CD4-positive, alpha-beta T cell treated with Interleukin-17A for 1 hour (primary cell): ENCODE data around the gene PREP.

Experiments
- DNase-seq: peaks from one replicate; pipeline ENCODE4 v3.0.0-alpha.2; 2020

PREP gene

DNA sequence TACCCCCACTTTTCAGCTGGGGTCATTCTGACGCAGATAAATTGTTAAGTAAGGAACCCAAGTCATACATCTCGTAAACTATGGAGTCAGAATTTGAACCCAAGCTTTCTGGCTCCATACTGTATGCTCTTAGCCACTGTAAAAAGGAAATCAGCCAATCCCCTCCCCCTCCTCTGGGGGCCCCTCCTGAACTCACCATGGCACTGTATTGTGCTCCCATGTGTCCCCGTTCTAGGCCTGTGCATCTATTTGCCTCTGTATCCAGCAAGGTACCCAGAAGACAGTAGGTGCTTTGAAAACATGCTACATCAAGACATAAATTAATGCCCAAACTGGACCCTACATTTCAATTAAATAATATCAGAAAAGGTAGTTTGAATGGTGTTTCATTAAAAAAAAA is 98.5 kb downstream of the PREP start:
- DNase-seq, result no peak

DNA sequence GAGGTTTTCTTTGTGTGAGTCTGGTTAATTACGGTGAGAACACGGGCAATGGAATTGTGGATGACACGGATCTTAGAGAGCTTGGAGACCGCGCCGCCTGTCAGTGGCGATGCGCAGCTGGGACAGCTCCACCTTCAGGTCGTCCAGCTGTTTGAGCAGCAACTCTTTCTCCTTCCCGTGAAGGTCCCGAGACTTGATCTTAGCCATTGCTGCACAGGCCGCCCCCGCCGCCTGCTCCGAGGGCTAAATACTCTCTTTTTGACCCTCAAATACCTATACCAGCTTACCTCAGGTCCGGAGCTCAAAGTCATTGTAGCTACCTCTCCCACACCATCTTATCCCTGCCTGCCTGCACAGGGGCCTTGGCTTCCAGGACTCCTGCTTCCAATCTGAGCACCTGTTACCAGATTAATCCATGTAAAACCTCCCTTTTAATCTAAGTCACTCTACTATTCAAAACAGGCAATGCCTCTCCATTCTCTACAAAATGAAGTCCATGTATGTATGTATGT is 100.2 kb downstream of the PREP start:
- DNase-seq, result no peak

DNA sequence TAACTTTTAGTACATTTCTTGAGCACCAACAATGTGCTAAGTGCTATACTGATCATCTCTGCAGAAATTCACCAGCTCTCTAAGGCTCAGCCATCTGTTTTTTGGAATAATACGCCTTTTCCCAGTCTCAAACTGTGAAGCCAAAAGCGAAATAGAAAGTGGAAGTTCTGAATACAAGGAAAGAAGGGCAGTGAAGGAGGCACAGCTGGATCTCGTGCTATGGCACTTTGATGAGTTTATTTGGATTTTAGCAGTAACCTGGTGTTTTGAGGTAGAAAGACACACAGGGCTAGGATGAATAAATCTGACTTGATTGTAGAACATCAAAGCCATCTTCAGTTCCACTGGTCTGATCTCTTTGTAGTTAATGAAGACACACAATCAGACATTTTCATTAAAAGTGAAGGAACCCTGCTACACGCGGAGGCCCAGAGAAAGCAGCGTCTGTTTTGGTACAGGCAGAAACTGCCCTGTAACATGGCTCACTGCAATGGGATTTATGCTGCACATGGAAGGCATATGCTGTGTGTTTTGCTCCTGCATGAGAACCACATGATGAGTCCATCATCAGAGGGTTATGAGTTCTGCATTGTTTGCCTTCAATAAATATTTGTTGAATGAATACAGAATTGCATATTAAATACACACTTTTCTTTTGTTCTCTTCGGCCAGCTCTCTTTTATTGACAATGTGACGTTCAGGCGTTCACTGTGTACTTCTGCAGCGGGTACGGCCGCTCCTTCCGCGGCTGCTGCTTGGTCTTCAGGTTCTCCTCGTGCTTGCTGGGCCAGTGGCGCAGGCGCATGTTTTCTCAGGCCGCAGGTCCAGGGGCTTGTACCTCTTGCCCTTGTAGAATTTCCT is 100.9 kb downstream of the PREP start:
- no peak for DNase-seq

DNA sequence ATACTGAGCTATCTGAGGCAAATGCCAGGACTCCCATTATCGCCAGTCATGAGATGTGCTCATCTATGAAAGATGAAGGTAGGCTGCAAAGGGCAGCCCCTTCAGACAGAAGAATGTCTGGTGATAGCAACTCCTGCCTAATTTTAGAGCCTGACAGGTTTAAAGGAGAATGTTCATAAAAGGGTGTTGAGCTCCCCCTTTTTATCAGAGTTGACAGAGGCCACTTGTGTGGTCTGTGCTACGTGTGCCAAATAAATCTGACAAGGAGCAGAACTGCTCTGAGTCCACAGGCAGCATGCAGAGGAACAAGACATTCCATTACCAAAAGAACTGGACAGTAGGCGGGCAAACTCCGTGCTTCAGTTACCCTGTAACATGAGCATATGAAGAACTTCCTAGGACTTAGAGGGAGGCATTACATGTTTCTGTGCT is 101.8 kb downstream of the PREP start:
- DNase-seq, result no peak

DNA sequence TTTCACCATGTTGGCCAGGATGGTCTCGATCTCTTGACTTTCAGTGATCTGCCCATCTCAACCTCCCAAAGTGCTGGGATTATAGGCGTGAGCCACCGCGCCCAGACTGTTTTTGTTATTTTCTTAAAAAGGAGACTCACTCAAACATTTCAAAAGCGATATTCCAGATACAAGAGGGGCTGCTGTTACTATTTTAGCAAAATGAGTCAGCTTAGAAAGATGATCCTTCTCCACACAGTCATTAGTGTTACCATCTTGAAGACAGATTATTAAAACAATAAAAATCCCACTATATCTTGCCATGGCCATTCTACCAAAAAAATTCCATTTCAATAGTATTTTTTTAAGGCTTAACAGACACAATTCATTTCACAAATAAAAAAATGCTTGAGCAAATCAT is 102.8 kb downstream of the PREP start:
- DNase-seq, result no peak

DNA sequence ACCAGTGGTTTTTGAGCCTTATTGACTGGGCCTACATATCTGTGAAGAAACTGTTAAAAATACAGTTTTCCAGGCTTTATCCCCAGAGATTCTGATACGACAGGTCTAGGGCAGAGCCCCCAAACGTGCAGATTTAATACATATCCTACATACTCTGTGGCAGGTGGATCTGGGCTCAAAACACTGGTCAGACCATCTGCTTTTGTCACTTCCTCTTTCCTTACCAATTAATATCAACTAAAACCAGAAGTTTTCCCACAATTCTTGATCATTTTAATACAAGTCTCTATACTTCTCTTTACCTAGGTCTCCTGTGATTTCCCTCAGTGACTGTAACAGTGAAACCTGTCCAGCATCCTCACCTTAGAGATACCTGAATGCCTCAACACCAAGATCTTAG is 108.8 kb downstream of the PREP start:
- DNase-seq, result no peak

DNA sequence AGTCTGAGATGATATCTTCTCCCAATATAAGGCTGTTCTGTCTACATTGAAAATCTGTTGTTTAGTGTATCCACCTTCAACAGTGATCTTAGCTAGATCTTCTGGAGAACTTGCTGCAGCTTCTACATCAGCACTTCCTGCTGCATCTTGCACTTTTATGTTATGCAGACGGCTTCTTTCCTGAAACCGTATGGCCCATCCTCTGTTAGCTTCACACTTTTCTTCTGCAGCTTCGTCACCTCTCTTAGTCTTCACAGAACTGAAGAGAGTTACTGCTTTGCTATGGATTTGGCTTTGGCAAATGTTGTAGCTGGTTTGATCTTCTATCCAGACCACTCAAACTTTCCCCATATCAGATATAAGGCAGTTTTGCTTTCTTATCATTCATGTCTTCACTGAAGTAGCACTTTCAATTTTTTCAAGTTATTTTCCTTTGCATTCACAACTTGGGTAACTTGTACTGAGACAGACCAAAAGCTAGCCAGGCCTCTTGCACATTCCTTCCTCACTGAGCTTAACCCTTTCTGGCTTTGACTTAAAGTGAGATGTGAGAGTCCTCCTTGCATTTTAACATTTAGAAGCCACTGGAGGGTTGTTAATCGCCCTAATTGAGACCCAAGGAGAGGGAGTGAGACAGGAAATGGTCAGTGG is 110.1 kb downstream of the PREP start:
- DNase-seq, result no peak

DNA sequence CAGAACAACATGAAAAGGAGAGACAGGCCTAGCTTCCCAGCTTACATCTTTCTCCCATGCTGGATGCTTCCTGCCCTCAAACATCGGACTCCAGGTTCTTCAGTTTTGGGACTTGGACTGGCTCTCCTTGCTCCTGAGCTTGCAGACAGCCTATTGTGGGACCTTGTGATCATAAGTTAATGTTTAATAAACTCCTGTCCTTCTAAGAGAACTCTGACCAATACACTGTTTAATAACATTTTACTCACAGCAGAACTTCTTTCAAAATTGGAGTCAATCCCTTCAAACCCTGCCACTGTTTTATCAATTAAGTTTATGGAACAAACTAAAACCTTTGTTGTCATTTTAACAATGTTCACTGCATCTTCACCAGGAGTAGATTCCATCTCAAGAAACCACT is 111.4 kb downstream of the PREP start:
- no peak for DNase-seq

DNA sequence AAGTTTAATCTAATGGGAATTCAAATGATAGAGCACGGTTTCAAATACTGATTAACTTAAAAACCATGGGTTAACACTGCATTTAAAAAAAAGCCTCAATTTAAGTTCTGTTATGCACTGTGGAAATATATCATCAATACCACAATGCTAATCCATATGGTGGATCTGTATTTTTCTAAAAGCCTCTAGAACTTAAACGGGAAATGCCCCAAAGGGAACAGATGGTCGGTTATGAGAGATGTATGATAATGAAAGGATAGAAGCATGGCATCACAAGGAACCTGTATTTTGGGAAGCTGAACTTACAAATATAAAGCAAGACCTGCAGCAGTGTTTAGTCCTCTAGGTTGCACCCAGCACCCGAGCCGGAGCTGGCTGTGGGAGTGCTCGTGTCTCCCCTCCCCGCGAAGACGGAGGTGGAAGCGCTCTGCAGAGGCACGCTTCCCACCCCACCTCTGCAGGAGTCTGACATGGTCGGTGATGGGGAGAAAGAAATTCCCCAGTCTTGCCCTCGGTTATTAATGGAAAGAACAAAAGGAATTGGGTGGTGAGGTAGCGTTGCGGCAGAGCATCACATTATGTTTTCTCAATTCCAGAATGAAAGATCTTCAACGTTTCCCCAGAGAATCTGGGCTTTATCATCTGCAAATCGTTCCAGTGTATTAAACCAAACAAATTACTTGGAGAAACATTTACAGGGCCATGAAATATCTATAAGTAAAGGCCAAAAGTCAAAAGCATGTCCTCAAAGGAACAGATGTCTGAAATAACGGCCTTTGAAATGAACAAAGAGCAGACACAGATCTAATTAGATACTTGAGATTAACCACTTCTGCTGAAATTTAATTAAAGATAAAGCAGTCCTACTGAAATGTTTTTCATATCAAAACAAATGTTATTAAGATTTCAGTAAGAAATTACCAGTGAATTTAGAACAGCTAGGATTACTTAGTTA is 120.0 kb downstream of the PREP start:
- no peak for DNase-seq

DNA sequence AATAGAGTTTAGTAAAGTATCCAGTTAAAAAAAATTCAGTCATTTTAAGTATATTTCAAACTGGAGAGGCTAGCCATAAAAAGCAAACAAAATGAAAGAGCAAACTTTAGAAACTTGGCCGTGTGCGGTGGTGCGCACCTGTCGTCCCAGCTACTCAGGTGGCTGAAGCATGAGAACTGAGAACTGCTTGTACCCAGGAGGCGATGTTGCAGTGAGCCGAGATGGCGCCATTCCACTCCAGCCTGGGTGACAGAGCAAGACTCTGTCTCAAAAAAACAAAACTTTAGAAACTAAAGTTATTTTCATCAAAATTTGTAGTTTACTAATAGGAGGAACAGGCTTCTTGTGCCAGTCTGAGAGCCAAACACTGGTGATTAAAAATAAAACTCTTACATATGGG is 122.8 kb downstream of the PREP start:
- no peak for DNase-seq

DNA sequence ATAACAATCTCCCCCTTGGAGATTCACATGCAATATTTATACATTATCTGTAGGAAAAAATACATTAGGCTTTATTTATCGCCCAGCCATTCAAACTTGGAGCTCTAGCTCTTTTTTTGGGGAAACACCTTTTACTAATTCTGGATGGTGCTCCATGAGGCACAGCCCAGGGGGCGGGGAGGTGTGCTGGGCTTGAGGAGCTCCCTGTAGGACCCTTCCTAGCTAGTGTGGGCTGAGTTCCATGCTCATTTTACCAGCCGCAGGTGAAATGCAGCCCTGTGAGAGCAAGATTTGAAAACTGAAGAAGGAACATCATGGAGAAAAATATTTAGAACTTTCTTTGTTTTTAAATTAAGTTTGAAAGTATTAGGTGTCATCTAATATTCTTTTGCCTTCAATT is 123.4 kb downstream of the PREP start:
- DNase-seq, result no peak

DNA sequence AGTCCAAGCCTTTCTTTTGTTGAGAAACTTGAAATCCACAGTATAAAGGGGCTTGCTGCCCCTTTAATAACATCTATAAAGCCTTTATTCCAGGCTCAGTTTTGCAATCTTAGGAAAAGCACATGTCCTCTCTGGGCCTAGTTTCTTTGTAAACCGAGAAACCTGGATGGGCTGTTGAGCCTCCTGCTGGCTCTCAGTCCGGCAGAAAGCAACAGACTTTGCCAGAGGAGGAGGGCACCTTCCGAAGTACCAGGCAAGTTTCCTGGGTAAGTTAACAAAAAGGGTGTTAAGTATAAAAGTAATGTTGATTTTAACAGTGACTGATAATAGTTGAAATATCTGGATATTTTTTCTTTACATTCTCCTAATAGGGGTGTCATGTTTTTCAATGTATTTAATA is 124.1 kb downstream of the PREP start:
- DNase-seq, result no peak

DNA sequence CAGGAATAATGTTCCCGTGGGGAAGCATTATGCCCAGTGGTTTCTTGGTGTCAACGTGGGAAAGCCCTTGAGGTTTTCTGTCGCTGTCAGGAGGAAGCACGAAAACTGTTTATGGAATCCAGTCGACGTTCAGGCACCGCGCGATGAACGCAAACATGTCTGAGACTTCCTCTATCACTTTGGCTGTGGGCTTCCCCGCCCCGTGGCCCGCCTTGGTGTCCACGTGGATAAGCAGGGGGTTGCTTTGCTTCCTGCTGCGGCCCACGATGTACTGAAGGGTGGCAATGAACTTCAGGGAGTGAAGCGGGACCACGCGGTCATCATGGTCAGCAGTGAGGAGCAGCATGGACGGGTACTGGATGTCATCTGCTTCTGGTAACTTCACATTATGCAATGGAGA is 124.8 kb downstream of the PREP start:
- DNase-seq, result no peak

DNA sequence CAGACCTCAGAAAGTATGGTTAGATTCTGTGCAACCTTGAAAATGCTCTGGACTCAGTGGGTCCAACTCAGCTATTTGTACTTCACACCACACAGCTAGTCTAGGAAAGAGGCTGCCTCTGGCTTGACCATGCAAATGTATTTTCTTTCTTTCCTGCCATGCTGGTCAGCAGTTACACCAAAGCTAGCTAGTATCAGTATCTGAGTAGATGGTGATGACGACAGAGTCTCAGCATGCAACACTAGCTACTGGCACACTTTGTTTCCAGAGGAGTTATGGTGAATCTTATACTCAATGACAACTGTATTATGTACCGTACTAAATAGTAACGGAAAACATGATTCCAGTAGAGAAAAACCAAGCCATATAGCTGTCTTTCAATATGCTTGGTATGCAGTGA is 126.5 kb downstream of the PREP start:
- no peak for DNase-seq

DNA sequence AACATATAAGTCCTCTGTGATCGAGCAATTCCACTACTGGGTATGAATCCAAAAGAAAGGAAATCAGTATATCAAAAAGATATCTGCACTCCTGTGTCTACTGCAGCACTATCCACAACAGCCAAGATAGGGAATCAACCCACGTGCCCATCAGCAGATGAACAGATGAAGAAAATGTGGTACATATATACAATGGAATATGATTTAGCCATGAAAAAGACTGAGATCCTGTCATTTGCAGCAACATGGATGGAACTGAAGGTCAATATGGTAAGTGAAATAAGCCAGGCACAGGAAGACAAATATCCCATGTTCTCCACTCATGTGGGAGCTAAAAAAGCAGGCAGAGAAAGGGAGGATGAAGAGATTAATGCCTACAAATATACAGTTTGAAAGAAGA is 127.3 kb downstream of the PREP start:
- DNase-seq, result no peak

DNA sequence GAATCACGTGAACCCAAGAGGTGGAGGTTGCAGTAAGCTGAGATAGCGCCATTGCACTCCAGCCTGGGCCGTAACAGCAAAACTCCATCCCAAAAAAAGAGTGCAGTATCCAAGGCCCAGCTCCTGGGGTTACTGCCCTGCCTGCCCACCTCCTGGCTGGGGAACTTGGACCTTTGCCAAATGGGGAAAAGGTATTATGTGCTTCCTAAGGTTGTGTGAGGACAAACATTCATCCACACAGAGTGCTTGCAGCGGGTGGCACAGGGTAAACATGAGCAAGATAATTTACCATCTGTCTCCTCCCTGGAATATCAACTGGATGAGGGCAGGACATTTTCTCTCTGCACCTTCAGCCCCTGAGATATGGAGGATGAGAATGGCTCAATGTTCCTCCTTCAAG is 128.2 kb downstream of the PREP start:
- no peak for DNase-seq

DNA sequence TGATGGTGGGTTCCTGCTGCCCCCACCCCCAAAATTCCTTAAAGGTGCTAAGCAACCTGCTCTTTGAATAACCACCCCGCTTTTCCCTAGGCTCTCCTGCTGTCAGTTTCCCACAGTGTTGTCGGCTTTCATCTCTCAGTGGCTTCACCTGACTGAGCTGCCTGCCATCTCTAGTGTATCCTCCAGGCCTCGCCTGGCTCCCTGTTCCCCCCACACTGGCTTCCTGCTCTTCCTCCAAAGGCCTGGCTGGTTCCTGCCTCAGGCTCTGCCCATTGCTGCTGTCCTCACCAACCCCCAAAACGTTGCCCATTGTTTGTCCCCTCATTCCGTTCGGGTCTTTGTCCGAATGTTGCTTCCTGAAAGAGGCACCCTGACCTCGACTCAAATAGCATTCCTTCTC is 129.3 kb downstream of the PREP start:
- DNase-seq, result no peak

DNA sequence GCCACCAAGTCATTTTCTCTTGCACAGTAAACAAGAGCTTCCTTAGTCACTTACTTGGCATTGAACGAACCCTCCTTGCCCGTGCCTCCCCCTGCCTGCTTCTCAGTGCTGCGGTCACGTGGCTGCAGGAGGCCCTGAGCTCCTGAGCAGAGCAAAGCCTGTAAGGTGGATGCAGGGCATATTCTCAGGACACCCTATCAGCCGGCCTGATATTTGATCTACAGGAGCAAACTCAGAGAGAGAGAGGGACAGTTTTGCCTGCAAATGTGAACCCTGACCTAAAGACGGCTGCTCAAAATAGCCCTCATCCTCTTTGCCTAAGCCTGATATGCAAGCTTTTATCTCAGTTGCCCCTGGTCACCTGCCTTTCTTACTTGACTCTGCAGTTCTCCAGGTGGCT is 130.1 kb downstream of the PREP start:
- no peak for DNase-seq

DNA sequence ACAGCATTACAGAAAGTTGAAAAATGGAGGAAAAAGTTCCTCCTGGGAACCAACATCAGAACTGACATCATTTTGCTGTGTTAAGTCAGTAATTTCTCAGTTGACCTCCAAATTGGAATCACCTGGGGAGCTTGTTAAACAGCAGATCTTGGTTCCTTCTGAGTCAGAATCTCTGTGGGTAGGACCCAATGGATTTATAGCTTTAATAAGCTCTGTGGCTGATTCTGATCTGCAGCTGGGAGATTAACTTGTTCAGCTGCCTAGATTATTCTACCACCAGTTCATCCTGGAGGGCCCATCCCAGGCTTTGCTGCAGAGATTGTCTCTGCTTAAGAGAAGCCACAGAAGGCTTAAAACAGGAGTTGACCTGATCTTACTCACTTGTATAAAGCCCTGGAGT is 132.4 kb downstream of the PREP start:
- no peak for DNase-seq

DNA sequence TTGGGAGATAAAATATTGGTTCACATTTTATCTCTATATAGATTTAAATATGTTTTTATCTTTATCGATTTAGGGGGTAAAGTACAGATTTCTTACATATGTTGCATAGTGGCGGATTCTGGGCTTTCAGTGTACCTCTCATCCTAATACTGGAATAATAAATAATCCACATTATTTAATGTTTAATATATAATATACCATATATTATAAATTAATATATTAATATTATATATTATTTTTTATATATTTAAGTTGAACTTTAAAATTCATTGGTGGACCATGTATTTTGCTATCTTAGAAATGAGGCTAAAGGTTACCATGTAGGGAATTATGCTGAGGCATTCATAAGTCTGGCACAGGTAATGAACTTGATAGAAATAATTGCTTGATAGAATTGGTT is 133.5 kb downstream of the PREP start:
- DNase-seq, result no peak

DNA sequence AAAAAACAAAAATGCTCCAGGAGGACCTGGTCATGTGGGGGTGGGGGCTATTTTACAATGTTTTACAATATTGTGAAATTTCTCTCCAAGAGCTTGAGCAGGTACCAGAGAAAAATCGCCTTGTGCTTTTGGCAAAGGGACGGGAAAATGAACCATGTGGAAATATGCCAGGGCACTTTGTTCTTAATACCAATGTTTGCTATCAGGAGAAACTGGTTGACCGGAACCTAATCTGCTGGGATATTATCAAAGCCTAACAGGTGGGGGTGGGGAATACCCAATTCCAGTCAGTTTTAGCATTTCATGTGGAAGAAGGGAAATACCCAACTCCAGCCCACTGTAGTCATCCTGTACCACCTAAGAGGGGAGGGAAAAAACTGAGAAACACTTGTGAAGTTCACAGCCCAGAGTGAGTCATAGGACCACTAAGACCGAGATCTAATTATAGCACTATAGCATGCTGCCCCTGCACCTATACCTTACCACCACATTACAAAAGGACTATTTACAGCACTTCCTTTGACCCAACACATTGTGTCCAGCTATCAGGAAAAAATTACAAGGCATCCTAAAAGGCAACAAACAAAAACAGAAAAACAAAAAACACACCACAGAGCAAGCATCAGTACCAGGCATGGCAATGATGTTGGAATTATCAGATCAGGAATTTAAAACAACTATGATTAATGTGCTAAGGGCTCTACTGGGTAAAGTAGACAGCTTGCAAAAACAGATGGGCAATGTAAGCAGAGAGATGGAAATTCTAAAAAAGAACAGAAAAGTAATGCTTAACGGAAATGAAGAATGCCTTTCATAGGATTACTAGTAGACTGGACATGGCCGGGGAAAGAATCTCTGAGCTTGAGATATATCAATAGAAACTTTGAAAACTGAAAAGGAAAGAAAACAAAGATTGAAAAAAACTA is 138.9 kb downstream of the PREP start:
- no peak for DNase-seq
